HUDEP-2 (cell line): ENCODE measurements around the gene PRICKLE2.

Experiments used
- DNase-seq, 76 experiments: peaks; one replicate each; lab custom pipeline; 2025; ENCODE audit not compliant: unreplicated experiment in 76 of 76; lab: John Stamatoyannopoulos, UW

Gene PRICKLE2

DNA sequence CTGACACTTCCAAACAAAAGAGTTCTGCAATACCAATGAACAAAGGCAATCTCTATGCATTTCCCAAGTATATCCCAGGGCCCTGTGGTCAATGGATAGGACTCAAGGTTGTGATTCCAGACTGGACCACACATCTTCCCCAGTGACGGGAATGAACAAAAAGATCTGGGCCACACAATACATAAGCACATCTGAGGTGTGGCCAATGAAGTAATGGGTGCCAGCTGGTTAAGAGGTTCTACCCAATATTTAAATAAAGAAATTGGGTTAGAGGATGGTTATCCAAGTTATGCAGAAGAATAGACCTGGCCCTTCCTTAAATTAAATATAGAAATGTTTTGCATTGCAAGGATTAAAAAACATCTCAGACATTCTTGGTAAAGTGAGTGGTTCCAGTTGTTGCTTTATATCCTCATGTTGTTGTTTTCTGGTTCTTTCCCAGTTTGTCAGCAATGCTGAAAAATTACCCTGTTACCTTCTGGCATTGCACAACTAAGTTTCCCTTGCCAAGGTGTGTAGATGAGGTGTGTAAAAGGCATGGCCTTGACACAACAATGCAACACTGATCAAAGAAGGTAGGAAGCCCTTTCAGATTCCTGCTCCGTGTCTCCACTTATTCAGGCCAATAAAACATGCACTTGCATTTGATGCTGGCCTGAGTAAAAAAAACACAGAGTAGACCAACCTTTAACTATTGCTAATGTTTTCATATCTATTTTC, 86.5 kb downstream of the PRICKLE2 start:
- DNase-seq: no peak

GRCh38 chr3:64138046-64138445, 87.2 kb downstream of the PRICKLE2 start:
- no peak for DNase-seq

GRCh38 chr3:64134882-64135281, 90.4 kb downstream of the PRICKLE2 start:
- no peak for DNase-seq

DNA sequence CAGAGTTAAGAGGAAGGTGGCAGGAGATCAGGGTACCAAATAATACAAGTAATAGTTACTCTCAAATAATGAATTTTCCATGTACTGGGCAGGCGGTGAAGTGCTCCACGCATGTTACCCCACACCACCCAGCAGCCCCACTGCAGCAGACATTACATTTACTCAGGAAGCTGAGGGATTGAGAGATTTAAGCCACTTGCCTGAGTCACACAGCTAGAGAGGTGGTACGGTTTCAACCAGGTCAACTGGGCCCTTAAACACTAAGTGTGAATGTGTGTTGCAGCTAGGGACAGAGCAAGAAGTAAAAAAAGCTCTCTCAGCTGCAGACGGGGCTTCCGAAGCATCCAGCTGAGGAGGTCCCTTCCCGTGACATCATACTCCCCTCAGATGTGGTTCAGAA, 91.3 kb downstream of the PRICKLE2 start:
- DNase-seq: no peak

DNA sequence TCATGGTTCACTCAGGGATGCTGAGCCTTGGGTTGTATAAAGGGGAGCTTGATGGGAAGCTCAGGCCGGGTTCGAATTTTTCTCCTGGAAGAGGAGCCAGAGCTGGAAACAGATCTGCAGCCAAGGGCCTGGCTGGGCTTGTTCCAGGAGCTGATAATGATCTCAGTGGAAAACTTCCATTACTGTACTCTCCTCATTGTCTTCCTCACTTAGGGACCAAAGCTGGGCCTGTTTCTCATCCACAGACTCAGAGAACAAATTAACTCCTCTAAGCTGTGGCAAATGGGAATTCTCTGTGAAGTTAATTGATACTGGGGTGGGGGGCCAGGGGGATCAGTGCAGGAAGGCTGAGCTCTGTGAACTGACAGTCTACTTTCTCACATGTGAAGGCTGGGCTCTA, 92.0 kb downstream of the PRICKLE2 start:
- DNase-seq: no peak

GRCh38 chr3:64131725-64132469, 93.4 kb downstream of the PRICKLE2 start:
- no peak for DNase-seq

DNA sequence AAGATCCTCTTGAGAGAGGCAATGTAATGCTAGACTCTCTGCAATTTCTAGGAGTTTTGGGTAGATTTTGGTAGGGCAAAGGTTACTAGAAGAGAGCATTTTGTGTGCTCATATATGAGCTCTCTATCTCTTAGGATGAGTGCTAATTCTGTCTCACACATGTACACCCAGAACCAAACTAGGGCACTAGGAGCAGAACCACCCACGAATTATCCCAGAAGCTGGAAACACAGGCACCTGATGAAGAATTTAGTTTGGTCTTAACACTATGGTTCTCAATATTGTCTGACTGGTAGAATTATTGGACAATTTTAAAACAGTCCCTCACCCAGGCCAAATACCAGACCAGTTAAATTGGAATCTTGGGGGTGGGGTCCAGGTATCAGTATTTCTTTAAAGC, 94.8 kb downstream of the PRICKLE2 start:
- no peak for DNase-seq

- DNase-seq: no peak
These were observed 95.7 kb downstream of the PRICKLE2 start for GRCh38 chr3:64129581-64129980.

- DNase-seq: no peak
These were observed 96.2 kb downstream of the PRICKLE2 start for GRCh38 chr3:64129106-64129505.

- DNase-seq: no peak
These were observed 99.7 kb downstream of the PRICKLE2 start for GRCh38 chr3:64125561-64125960.

- no peak for DNase-seq
These were observed 101.3 kb downstream of the PRICKLE2 start for GRCh38 chr3:64123931-64124330.

GRCh38 chr3:64122476-64122875, 102.8 kb downstream of the PRICKLE2 start:
- no peak for DNase-seq

DNA sequence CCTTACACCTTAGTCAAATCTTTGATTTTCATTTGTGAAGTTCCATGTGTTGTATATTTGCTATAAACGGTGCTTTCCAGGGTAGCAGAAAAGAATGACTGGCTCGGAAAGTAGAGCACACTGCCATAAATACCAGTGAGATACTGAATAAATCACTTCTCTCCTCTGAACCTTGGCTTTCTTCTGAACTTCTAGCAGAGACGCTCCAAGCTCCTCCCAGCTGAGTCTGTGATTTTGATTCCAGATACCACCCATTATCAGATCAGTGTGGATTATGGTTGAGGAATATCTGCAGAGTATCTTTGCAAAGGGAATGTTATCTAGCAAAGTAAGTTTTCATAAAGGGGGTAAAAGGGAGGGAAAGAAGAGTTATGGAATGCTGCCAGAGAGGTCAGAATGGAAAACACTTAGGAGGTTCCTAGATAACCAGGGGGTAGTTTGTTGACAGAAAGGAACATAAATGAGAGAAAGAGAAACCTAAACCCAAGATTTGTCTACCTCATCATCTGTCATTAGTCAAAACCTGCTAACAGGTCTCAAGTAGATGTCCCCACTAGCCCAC, 103.4 kb downstream of the PRICKLE2 start:
- DNase-seq: no peak

GRCh38 chr3:64120876-64121275, 104.4 kb downstream of the PRICKLE2 start:
- no peak for DNase-seq

DNA sequence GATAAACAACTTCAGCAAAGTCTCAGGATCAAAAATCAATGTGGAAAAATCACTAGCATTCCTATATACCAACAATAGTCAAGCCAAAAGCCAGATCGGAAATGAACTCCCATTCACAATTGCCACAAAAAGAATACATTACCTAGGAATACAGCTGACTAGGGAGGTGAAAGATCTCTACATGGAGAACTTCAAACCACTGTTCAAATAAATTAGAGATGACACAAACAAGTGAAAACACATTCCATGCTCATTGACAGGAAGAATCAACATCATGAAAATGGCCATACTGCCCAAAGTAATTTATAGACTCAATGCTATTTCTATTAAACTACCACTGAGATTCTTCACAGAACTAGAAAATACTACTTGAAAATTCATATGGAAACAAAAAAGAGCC, 107.8 kb downstream of the PRICKLE2 start:
- no peak for DNase-seq

GRCh38 chr3:64114651-64115050, 110.6 kb downstream of the PRICKLE2 start:
- DNase-seq: no peak

- DNase-seq: no peak
These were observed 113.4 kb downstream of the PRICKLE2 start for GRCh38 chr3:64111872-64112271.

GRCh38 chr3:64111083-64111482, 114.2 kb downstream of the PRICKLE2 start:
- DNase-seq: no peak

DNA sequence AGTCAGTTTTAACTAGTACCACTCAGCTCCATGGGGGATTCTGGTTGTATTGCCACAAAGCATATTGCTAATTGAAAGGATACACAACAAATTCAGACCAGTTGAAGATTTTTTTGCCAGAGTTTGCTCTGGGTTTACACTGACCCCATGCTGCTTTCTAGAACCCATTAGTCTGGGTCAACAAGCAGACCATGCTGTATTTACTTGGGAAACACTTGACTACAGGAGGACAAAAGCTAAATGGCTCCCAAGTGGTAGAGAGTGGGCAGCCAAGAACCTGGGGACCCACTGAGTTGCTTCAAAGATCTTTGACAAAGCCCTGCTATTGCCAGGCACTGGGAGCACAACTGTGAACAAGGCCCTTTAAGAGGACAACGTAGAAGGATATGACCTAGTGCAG, 115.2 kb downstream of the PRICKLE2 start:
- DNase-seq: no peak

DNA sequence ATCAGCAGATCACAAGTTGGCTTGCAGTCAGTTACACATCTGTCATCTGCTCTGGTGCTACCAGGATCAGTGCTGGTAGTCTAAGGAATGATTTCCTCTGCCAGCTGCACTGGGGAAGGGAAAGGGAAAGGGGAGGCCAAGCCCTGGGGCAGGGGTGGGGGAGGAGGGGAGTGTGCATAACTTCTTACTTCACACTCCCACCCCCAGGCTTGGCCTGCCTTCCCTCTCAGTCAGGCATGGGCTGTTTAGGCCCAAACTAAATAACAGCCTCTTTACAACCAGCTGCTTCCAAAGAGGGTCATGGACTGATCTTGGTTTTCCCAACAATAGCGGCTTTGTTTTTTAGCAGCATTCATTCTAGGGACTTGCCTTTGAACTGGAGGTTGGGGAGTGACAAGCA, 115.8 kb downstream of the PRICKLE2 start:
- DNase-seq: no peak

- no peak for DNase-seq
These were observed 116.4 kb downstream of the PRICKLE2 start for GRCh38 chr3:64108784-64109317.

GRCh38 chr3:64108231-64108630, 117.0 kb downstream of the PRICKLE2 start:
- no peak for DNase-seq
